ENCODE measurements around the gene ASB1. TPM values are rescaled to one million over a fixed set of nuclear protein-coding genes. Genes with fewer than 3 reads are reported as not detected.
A peak's percentile ranks its signal among the peaks of the same experiment; 100 is the strongest.

Gene ASB1
- polyA plus RNA-seq, 1 donor: 20.8 TPM

DNA sequence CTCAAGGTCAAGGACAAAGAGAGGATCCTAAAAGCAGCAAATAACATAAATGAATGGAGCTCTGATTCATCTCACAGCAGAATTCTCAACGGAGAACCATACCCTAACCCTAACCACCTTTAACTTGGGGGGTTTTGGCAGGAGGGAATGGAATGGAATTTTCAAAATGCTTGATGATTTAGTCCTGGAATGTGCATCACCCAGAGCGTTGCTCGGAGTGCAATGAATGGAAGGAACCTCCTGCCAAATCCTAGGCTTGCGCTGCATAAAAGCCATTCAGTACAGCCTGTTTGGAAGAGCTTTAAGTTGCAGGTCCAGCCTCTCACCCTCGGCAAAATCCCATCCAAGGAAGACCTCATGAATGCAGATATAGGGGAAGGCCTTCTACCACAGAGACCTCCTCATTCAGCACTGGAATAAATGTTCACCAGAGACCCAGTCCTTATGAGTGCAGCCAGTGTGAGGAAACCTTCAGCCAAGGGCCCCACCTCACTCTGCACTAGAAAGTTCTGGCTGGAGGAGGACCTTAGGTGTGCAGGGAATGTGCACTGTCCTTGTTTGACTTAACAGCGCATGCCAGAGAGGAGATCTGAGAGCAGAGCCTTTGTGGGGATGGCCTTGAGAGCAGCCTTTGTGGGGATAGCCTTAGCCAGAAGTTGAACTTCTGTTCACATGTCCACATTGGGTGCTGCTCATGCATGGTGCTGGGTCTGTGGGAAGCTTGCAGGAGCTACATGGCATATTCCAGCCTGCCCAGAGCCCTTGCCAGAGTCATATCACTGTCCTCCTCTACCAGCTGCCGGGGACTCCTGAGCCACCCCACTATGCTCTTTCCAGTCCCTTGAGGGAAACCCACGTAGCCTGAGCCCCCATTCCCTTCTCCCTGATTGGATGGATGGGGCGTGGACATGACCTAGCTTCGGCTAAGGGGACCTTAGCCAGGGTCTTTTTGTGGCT, 30.5 kb downstream of the ASB1 start:
- Histone ChIP-seq H3K36me3 (ENCODE audit: control insufficient read depth, insufficient read depth, low read length) (peaks cover under 1% of the 10 kb centered on the region), H3K9me3 (ENCODE audit: control insufficient read depth, low read depth, low read length) (no peaks in the 10 kb centered on the region), H3K27ac (ENCODE audit: low read length) (no peak overlapping the region), H3K27me3 (ENCODE audit: control insufficient read depth, insufficient read depth, low read length) (no peaks in the 10 kb centered on the region), H3K4me1 (ENCODE audit: control insufficient read depth, insufficient read depth, low read length) (no peaks in the 10 kb centered on the region), H3K4me3 (ENCODE audit: low read length) (no peak overlapping the region)
- DNase-seq: no peak
- WGBS (ENCODE audit: insufficient coverage, low lambda C conversion rate): no CpG with 5 or more reads among the region's 10 CpGs

DNA sequence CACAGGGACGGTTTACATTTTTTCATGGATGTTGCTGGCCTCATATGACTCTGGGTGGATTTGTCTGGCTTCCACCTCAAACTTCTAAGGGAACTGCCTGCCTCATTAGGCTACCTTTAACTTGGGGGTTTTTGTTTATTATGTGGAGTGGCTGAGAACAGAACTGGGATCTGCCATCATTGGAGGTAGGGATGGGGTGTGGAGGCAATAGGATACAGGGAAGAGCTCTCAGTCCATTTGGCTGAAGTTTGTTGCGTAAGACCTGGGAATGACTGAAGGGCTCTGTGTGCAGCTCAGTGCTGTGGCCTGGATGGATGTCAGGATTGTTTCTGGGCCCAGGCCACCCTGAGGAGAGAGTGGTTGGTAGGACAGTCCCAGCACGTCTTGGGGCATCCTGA, 31.2 kb downstream of the ASB1 start:
- Histone ChIP-seq H3K9me3 (ENCODE audit: control insufficient read depth, low read depth, low read length) (no peaks in the 10 kb centered on the region), H3K27ac (ENCODE audit: low read length) (no peak overlapping the region), H3K4me1 (ENCODE audit: control insufficient read depth, insufficient read depth, low read length) (no peaks in the 10 kb centered on the region), H3K27me3 (ENCODE audit: control insufficient read depth, insufficient read depth, low read length) (no peaks in the 10 kb centered on the region), H3K36me3 (ENCODE audit: control insufficient read depth, insufficient read depth, low read length) (no peaks in the 10 kb centered on the region), H3K4me3 (ENCODE audit: low read length) (no peak overlapping the region)
- WGBS (ENCODE audit: insufficient coverage, low lambda C conversion rate): no CpG with 5 or more reads among the region's 3 CpGs
- no peak for DNase-seq

DNA sequence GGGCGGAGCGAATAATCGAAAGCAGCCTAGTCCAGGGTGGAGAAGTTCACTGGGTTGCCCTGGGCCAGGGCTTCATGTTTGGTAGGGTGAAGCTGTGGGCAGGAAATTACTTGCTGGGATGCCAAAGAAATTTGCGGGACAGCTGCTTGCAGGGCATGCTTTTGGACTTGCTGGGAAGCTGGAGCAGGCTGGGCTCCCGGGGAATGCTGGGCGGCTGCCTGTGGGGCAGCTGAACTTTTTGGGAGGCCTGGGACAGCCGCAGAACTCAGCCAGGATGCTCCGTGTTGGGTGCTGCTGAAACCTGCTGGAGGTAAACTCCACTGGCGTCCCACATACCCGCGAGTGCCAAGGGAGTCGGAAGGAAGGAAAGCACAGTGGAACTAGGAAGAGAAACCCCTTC, 31.9 kb downstream of the ASB1 start:
- Histone ChIP-seq H3K4me1 (ENCODE audit: control insufficient read depth, insufficient read depth, low read length) (no peaks in the 10 kb centered on the region), H3K9me3 (ENCODE audit: control insufficient read depth, low read depth, low read length) (no peaks in the 10 kb centered on the region), H3K4me3 (ENCODE audit: low read length) (no peak overlapping the region), H3K27me3 (ENCODE audit: control insufficient read depth, insufficient read depth, low read length) (no peaks in the 10 kb centered on the region), H3K27ac (ENCODE audit: low read length) (no peak overlapping the region), H3K36me3 (ENCODE audit: control insufficient read depth, insufficient read depth, low read length) (no peaks in the 10 kb centered on the region)
- DNase-seq: no peak
- no CpG with 5 or more reads among the region's 12 CpGs for WGBS (ENCODE audit: insufficient coverage, low lambda C conversion rate)

DNA sequence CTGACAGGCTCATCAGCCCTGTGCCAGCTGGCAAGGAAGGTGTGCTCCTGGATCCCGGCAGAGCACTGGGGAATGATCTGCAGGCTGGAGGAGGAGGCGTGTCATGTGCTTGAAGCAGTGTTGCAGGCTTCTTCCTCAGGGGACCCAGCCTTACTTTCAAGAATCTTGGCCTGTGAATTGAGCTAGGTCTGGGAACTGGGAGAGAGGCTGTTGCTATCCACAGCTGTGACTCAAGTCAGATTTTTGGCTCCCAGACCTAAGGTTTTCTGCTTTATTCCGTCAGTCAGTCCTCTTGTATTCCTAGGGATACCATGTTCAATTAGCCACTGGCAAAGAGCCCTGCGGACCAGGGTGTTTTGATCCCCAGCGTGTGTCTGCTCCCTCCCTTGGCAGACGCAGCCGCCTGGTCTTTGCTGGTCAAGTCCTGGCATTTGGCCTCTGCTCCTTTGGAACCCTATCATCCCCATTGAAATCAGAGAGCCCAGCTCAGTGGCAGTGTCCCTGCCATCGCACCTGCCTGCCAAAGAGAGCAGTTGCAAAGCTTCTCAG, 32.4 kb downstream of the ASB1 start:
- Histone ChIP-seq H3K4me1 (ENCODE audit: control insufficient read depth, insufficient read depth, low read length) (no peaks in the 10 kb centered on the region), H3K4me3 (ENCODE audit: low read length) (no peak overlapping the region), H3K9me3 (ENCODE audit: control insufficient read depth, low read depth, low read length) (no peaks in the 10 kb centered on the region), H3K27ac (ENCODE audit: low read length) (no peak overlapping the region), H3K27me3 (ENCODE audit: control insufficient read depth, insufficient read depth, low read length) (no peaks in the 10 kb centered on the region), H3K36me3 (ENCODE audit: control insufficient read depth, insufficient read depth, low read length) (no peaks in the 10 kb centered on the region)
- no CpG with 5 or more reads among the region's 8 CpGs for WGBS (ENCODE audit: insufficient coverage, low lambda C conversion rate)
- DNase-seq: peak in 1 of 2 donors; percentile 11

DNA sequence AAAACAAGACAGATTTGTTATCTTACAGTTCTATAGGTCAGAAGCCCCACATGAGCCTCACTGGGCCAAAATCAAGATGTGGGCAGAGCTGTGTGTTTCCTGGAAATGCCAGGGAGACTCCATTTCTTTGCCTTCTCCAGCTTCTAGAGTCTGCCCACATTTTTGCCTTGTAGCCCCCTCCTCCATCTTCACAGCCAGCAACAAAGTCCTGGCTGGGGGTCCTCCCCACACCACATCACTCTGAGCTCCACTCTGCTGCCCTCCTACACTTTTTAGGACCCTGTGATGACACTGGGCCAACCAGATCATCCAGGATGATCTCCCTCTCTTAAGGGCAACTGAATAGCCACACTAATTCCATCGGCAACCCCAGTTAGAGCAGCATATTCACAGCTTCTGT, 34.3 kb downstream of the ASB1 start:
- DNase-seq: no peak
- Histone ChIP-seq H3K36me3 (ENCODE audit: control insufficient read depth, insufficient read depth, low read length) (no peaks in the 10 kb centered on the region), H3K9me3 (ENCODE audit: control insufficient read depth, low read depth, low read length) (no peaks in the 10 kb centered on the region), H3K4me1 (ENCODE audit: control insufficient read depth, insufficient read depth, low read length) (no peaks in the 10 kb centered on the region), H3K27ac (ENCODE audit: low read length) (no peak overlapping the region), H3K4me3 (ENCODE audit: low read length) (no peak overlapping the region), H3K27me3 (ENCODE audit: control insufficient read depth, insufficient read depth, low read length) (no peaks in the 10 kb centered on the region)
- WGBS (ENCODE audit: insufficient coverage, low lambda C conversion rate): no CpG with 5 or more reads among the region's 1 CpG

DNA sequence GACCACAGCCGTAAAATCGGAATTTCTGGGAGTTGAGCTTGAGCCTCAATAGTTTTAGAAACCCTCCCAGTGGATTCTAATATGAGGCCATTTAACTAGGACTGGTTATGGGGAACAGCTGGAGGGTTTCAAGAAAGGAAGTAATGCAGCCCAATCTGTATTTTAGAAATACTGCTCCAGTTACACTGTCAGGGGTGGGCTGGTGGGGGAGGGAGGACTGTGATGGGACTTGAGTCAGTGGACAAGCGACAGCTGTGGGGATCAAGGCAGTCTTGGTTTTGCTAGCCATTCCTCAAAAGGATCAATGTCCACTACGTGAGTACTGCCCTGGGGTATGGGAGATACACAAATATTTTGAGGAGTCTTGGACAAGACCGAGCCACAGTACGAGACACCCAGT, 34.8 kb downstream of the ASB1 start:
- no CpG with 5 or more reads among the region's 6 CpGs for WGBS (ENCODE audit: insufficient coverage, low lambda C conversion rate)
- Histone ChIP-seq H3K9me3 (ENCODE audit: control insufficient read depth, low read depth, low read length) (no peaks in the 10 kb centered on the region), H3K27ac (ENCODE audit: low read length) (no peak overlapping the region), H3K27me3 (ENCODE audit: control insufficient read depth, insufficient read depth, low read length) (no peaks in the 10 kb centered on the region), H3K4me1 (ENCODE audit: control insufficient read depth, insufficient read depth, low read length) (no peaks in the 10 kb centered on the region), H3K36me3 (ENCODE audit: control insufficient read depth, insufficient read depth, low read length) (no peaks in the 10 kb centered on the region), H3K4me3 (ENCODE audit: low read length) (no peak overlapping the region)
- DNase-seq: no peak

DNA sequence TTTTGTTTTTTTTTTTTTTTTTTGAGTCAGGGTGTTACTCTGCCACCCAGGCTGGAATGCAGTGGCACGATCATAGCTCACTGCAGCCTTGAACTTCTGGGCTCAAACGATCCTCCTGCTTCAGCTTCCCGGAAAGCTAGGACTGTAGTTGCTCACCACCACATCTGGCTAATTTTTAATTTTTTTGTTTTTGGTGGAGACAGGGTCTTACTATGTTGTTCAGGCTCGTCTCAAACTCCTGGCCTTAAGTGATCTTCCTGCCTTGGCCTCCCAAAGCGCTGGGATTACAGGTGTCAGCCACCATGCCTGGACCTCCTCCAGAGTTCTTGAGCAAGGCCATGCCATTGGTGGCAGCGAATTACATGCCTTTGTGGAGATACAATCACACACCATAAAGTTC, 35.2 kb downstream of the ASB1 start:
- DNase-seq: no peak
- H3K4me3 ChIP-seq (ENCODE audit: low read length): no peak overlapping the region
- H3K27me3 ChIP-seq (ENCODE audit: control insufficient read depth, insufficient read depth, low read length): no peaks in the 10 kb centered on the region
- no peaks in the 10 kb centered on the region for H3K36me3 ChIP-seq (ENCODE audit: control insufficient read depth, insufficient read depth, low read length)
- no peaks in the 10 kb centered on the region for H3K4me1 ChIP-seq (ENCODE audit: control insufficient read depth, insufficient read depth, low read length)
- no peak overlapping the region for H3K27ac ChIP-seq (ENCODE audit: low read length)
- no peaks in the 10 kb centered on the region for H3K9me3 ChIP-seq (ENCODE audit: control insufficient read depth, low read depth, low read length)
- WGBS (ENCODE audit: insufficient coverage, low lambda C conversion rate): no CpG with 5 or more reads among the region's 6 CpGs

DNA sequence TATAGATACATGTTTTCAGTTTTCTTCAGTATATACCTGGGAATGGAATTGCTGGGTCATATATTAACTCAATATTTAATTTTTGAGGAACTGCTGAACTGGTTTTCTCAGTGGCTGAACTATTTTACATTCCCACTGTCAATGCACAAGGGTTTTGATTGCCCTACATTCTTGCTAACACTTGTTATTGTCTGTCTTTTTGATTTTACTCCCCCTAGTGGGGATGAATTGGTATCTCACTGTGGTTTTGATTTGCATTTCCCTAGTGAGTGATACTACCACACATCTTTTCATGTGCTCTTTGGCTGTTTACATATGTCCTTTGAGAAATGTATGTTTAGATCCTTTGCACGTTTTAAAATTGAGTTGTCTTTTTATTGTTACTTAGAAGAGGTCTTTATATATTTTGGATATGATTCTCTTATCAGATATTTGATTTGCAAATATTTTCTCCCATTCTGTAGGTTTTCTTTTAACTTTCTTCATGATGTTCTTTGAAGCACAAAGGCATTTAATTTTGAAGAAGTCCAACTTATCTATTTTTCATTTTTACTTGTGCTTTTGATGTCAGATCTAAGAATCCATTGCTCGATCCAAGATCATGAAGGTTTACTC, 36.2 kb downstream of the ASB1 start:
- Histone ChIP-seq H3K27ac (ENCODE audit: low read length) (no peak overlapping the region), H3K4me1 (ENCODE audit: control insufficient read depth, insufficient read depth, low read length) (no peaks in the 10 kb centered on the region), H3K4me3 (ENCODE audit: low read length) (no peak overlapping the region), H3K36me3 (ENCODE audit: control insufficient read depth, insufficient read depth, low read length) (no peaks in the 10 kb centered on the region), H3K9me3 (ENCODE audit: control insufficient read depth, low read depth, low read length) (no peaks in the 10 kb centered on the region), H3K27me3 (ENCODE audit: control insufficient read depth, insufficient read depth, low read length) (no peaks in the 10 kb centered on the region)
- 33% methylated on average over 1 of the region's 2 CpGs for WGBS (ENCODE audit: insufficient coverage, low lambda C conversion rate)
- DNase-seq: peak in 1 of 2 donors; percentile 11

DNA sequence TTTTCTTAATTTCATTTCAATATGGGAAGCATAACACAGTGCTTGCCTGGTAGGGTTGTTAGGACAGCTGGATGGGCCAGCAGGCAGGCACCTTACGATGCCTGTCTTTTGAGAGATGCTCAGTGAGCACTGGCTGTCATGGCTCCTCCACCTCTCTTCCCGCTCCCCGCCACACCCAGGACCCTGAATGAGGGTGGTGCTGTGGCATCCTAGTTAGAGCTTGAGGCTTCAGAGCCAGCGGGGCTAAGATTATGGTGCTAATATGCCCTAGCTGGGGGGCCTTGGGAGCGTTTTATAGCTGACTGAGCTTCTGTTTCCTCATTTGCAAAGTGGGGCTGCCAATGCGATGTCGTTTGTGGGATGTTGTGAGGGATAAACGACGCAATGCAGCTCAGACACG, 37.7 kb downstream of the ASB1 start:
- no CpG with 5 or more reads among the region's 10 CpGs for WGBS (ENCODE audit: insufficient coverage, low lambda C conversion rate)
- Histone ChIP-seq H3K27ac (ENCODE audit: low read length) (no peak overlapping the region), H3K9me3 (ENCODE audit: control insufficient read depth, low read depth, low read length) (peaks cover 9% of the 10 kb centered on the region), H3K36me3 (ENCODE audit: control insufficient read depth, insufficient read depth, low read length) (no peaks in the 10 kb centered on the region), H3K4me1 (ENCODE audit: control insufficient read depth, insufficient read depth, low read length) (no peaks in the 10 kb centered on the region), H3K27me3 (ENCODE audit: control insufficient read depth, insufficient read depth, low read length) (no peaks in the 10 kb centered on the region), H3K4me3 (ENCODE audit: low read length) (no peak overlapping the region)
- no peak for DNase-seq

DNA sequence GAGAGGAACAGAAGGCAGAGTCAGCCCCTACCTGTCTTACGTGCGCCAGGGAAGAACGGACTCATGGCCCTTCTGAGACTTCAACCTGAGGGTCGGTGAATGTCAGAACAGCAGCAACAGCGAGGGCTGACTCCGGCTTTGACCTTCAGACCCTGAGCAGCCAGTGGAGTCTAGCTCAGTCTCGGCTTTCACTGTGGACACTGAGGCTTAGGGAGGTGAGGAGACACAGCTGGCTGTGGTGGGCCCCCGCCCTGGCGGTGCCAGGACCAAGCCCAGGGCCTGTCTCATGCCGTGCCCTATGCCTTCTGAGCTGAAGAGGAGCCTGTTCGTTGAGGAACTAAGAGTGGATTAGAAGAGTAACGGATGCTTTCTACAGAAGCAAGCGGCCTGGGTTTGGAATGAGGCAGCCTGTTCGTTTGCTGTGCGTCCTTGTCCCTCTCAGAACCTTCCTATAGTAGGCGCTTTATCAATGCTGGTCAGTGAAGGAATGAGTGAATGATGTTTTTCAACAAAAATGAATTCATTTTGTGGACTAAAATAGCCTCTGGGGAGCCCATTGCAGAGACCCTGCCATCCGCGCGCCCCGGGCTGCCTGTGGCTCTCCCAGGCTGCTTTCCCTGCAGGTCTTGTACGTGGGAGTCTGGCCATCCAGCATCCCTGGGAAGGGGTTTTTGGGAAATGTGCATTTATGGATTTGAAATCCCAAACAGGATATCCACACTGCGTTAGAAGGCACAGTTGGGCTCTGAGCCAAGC, 38.9 kb downstream of the ASB1 start:
- Histone ChIP-seq H3K27me3 (ENCODE audit: control insufficient read depth, insufficient read depth, low read length) (no peaks in the 10 kb centered on the region), H3K4me3 (ENCODE audit: low read length) (no peak overlapping the region), H3K27ac (ENCODE audit: low read length) (no peak overlapping the region), H3K9me3 (ENCODE audit: control insufficient read depth, low read depth, low read length) (peaks cover 11% of the 10 kb centered on the region), H3K4me1 (ENCODE audit: control insufficient read depth, insufficient read depth, low read length) (no peaks in the 10 kb centered on the region), H3K36me3 (ENCODE audit: control insufficient read depth, insufficient read depth, low read length) (no peaks in the 10 kb centered on the region)
- WGBS (ENCODE audit: insufficient coverage, low lambda C conversion rate): no CpG with 5 or more reads among the region's 22 CpGs
- no peak for DNase-seq

All from large intestine (tissue), 3 donors.